IMR-90 (cell line): Measurements from ENCODE around the gene CDHR3. TPM values are rescaled to one million over a fixed set of nuclear protein-coding genes. Genes with fewer than 3 reads are reported as not detected.

Experiments
- ATAC-seq: fragments of 200-7000 bp; cut with Tn5 transposase; 2 replicates; pipeline ENCODE4 v1.9.1; 2020; ENCODE audit warnings: low read depth, mild to moderate bottlenecking, moderate library complexity
- BruUV-seq: library from RNA; stranded (reverse); fragments of 400-500 nt; replicated peaks from 2 replicates; lab custom pipeline; 2021; lab: Mats Ljungman, UMichigan
- CTCF ChIA-PET: fragments of 300-600 bp; formaldehyde crosslinking; extraction: SDS; loops from one replicate; lab custom pipeline; 2021; ENCODE audit warnings: antibody characterized with exemption; lab: Yijun Ruan, JAX
- POLR2A ChIA-PET: fragments of 300-600 bp; sonication (Branson Sonifier 250); formaldehyde crosslinking; loops from one replicate; lab custom pipeline; 2022; ENCODE audit warnings: antibody characterized with exemption; ENCODE audit not compliant: unreplicated experiment; lab: Charles Lee
- DNase-seq: peaks from one replicate; pipeline ENCODE4 v3.0.0; 2013
- H2AFZ ChIP-seq: replicated peaks from 2 replicates; pipeline ENCODE3; 2013; ENCODE audit warnings: low read length, mild to moderate bottlenecking; ENCODE audit not compliant: poor library complexity
- H2AK5ac ChIP-seq: 2 replicates; pipeline ENCODE4 v1.6.1; 2013; ENCODE audit warnings: low read depth, low read length, inconsistent platforms
- H2AK9ac ChIP-seq: replicated peaks from 2 replicates; pipeline ENCODE3; 2013; ENCODE audit warnings: mild to moderate bottlenecking, low read depth, low read length, moderate library complexity; ENCODE audit not compliant: poor library complexity
- H2BK120ac ChIP-seq: 2 replicates; pipeline ENCODE4 v1.6.1; 2013; ENCODE audit warnings: low read depth, low read length, inconsistent platforms
- H2BK15ac ChIP-seq: 3 replicates; pipeline ENCODE4 v1.6.1; 2013; ENCODE audit warnings: low read depth, low read length, inconsistent platforms
- H2BK20ac ChIP-seq: 2 replicates; pipeline ENCODE4 v1.6.1; 2013; ENCODE audit warnings: low read depth, mild to moderate bottlenecking, inconsistent platforms, low read length, moderate library complexity
- H2BK5ac ChIP-seq: 2 replicates; pipeline ENCODE4 v1.6.1; 2013; ENCODE audit warnings: mild to moderate bottlenecking, low read depth, low read length, inconsistent platforms; ENCODE audit not compliant: poor library complexity, severe bottlenecking
- H3K14ac ChIP-seq: replicated peaks from 2 replicates; pipeline ENCODE4 v1.6.1; 2013; ENCODE audit warnings: low read depth, low read length, inconsistent platforms
- H3K18ac ChIP-seq: 2 replicates; pipeline ENCODE4 v1.6.1; 2013; ENCODE audit warnings: low read depth, low read length, control low read depth
- H3K23ac ChIP-seq: 2 replicates; pipeline ENCODE4 v1.6.1; 2013; ENCODE audit warnings: low read depth, low read length, inconsistent platforms
- H3K27ac ChIP-seq: 2 replicates; pipeline ENCODE4 v1.5.1; 2013; ENCODE audit warnings: mild to moderate bottlenecking, control low read depth, low read length; ENCODE audit not compliant: insufficient read depth
- H3K27me3 ChIP-seq: 2 replicates; pipeline ENCODE4 v1.6.1; 2013; ENCODE audit warnings: low read length; ENCODE audit not compliant: control insufficient read depth, insufficient read depth
- H3K36me3 ChIP-seq: 2 replicates; pipeline ENCODE4 v1.6.1; 2013; ENCODE audit warnings: low read length, mixed read lengths; ENCODE audit not compliant: control insufficient read depth, insufficient read depth
- H3K4ac ChIP-seq: 2 replicates; pipeline ENCODE4 v1.6.1; 2013; ENCODE audit warnings: low read depth, low read length, inconsistent platforms
- H3K4me1 ChIP-seq: 2 replicates; pipeline ENCODE4 v1.6.1; 2013; ENCODE audit warnings: low read length, mixed read lengths; ENCODE audit not compliant: control insufficient read depth, insufficient read depth
- H3K4me2 ChIP-seq: 2 replicates; pipeline ENCODE4 v1.6.1; 2013; ENCODE audit warnings: low read depth, mild to moderate bottlenecking, control low read depth, low read length, moderate library complexity
- H3K4me3 ChIP-seq: 2 replicates; pipeline ENCODE4 v1.5.1; 2013; ENCODE audit warnings: low read depth, mild to moderate bottlenecking, control low read depth, low read length, moderate library complexity; ENCODE audit not compliant: insufficient read depth
- H3K56ac ChIP-seq: 2 replicates; pipeline ENCODE4 v1.6.1; 2013; ENCODE audit warnings: low read length, inconsistent platforms; ENCODE audit not compliant: insufficient read depth; ENCODE audit errors: extremely low read depth
- H3K79me1 ChIP-seq, 2 experiments: 2 replicates each; pipeline ENCODE4 v1.6.1; 2013; ENCODE audit warnings: low read length in 2 of 2, inconsistent platforms in 1 of 2, low read depth in 1 of 2
- H3K9ac ChIP-seq: 2 replicates; pipeline ENCODE4 v1.6.1; 2013; ENCODE audit warnings: low read depth, low read length, control low read depth
- H3K9me1 ChIP-seq: 2 replicates; pipeline ENCODE4 v1.6.1; 2013; ENCODE audit warnings: low read length, inconsistent platforms; ENCODE audit not compliant: insufficient read depth
- H3K9me3 ChIP-seq: 2 replicates; pipeline ENCODE4 v1.6.1; 2013; ENCODE audit warnings: low read length; ENCODE audit not compliant: control insufficient read depth, insufficient read depth
- H4K20me1 ChIP-seq: 2 replicates; pipeline ENCODE4 v1.6.1; 2013; ENCODE audit warnings: low read length, inconsistent platforms; ENCODE audit not compliant: insufficient read depth
- H4K5ac ChIP-seq: 2 replicates; pipeline ENCODE4 v1.6.1; 2013; ENCODE audit warnings: mild to moderate bottlenecking, low read depth, low read length, control low read depth
- H4K8ac ChIP-seq, 2 experiments: 2 replicates each; pipeline ENCODE4 v1.6.1; 2013; ENCODE audit warnings: low read depth in 2 of 2, low read length in 2 of 2, control low read depth in 1 of 2, inconsistent platforms in 1 of 2
- H4K91ac ChIP-seq: 2 replicates; pipeline ENCODE4 v1.6.1; 2013; ENCODE audit warnings: low read depth, low read length, inconsistent platforms; ENCODE audit not compliant: insufficient read depth
- CEBPB ChIP-seq: IDR thresholded peaks from 2 replicates; pipeline ENCODE4 v1.6.1; 2012; ENCODE audit warnings: low read depth, low read length, improper control_type of control experiment
- CHD1 ChIP-seq: IDR thresholded peaks from 2 replicates; pipeline ENCODE4 v1.6.1; 2012; ENCODE audit warnings: low read depth, low read length, improper control_type of control experiment
- MXI1 ChIP-seq: IDR thresholded peaks from 2 replicates; pipeline ENCODE4 v1.6.1; 2012; ENCODE audit warnings: low read depth, mild to moderate bottlenecking, low read length, moderate library complexity, borderline replicate concordance
- POLR2A ChIP-seq: IDR thresholded peaks from 2 replicates; pipeline ENCODE4 v1.6.1; 2012; ENCODE audit warnings: mild to moderate bottlenecking, low read depth, low read length
- RFX5 ChIP-seq: IDR thresholded peaks from 2 replicates; pipeline ENCODE4 v1.8.0; 2012; ENCODE audit warnings: low read depth, mild to moderate bottlenecking, low read length, moderate library complexity
- WGBS, 2 experiments: methylation state at CpG; one replicate each; pipeline versions ENCODE4 v1.1.5 to v1.1.7; 2013; ENCODE audit warnings: missing lambda C conversion rate in 2 of 2; ENCODE audit not compliant: insufficient read length in 1 of 2; ENCODE audit errors: extremely low coverage in 2 of 2; 5-methylcytosine and 5-hydroxymethylcytosine counted together
- dilution Hi-C: fragments of 300-500 bp; cut with HindIII; formaldehyde crosslinking; loops from one replicate; pipeline ENCODE4 v1.14.3; 2018; ENCODE audit warnings: low sequenced_read_pairs; ENCODE audit not compliant: unreplicated experiment
- in situ Hi-C: fragments of 300-500 bp; cut with MboI; formaldehyde crosslinking; loops from 3 replicates; pipeline ENCODE4 v1.14.3; 2019; ENCODE audit warnings: low sequenced_read_pairs, inconsistent platforms, mixed read lengths
- intact Hi-C: fragments of 100-400 bp; cut with micrococcal nuclease; formaldehyde crosslinking; loops from 2 replicates; pipeline ENCODE4 v1.10.0; 2022
- polyA plus RNA-seq, 3 experiments: library from polyadenylated mRNA; depleted of rRNA; stranded (reverse); fragments of >200 nt; gene quantifications; 2 replicates each; pipeline ENCODE4 v1.2.3, GENCODE V29; 2012; ENCODE audit warnings: low replicate concordance in 1 of 3
- total RNA-seq: library from RNA; depleted of rRNA; stranded (reverse); fragments of >200 nt; gene quantifications from 2 replicates; pipeline ENCODE4 v1.2.3, GENCODE V29; 2012
- TF ChIP-seq, protein P1 (sequence below): fragments of 150-350 bp; IDR thresholded peaks from 2 replicates; pipeline ENCODE4 v1.6.1; 2017; ENCODE audit warnings: mild to moderate bottlenecking, antibody characterized with exemption, low read length, low read depth
- TF ChIP-seq, protein P2 (sequence below): conservative IDR thresholded peaks from 2 replicates; pipeline ENCODE4 v1.5.1; 2012; ENCODE audit warnings: mild to moderate bottlenecking, low read depth, low read length, improper control_type of control experiment

Gene CDHR3
- total and polyA plus RNA-seq, 2 of the 4 experiments (the other 2 are of a cell fraction) = 0.96 to 1.6 TPM

DNA sequence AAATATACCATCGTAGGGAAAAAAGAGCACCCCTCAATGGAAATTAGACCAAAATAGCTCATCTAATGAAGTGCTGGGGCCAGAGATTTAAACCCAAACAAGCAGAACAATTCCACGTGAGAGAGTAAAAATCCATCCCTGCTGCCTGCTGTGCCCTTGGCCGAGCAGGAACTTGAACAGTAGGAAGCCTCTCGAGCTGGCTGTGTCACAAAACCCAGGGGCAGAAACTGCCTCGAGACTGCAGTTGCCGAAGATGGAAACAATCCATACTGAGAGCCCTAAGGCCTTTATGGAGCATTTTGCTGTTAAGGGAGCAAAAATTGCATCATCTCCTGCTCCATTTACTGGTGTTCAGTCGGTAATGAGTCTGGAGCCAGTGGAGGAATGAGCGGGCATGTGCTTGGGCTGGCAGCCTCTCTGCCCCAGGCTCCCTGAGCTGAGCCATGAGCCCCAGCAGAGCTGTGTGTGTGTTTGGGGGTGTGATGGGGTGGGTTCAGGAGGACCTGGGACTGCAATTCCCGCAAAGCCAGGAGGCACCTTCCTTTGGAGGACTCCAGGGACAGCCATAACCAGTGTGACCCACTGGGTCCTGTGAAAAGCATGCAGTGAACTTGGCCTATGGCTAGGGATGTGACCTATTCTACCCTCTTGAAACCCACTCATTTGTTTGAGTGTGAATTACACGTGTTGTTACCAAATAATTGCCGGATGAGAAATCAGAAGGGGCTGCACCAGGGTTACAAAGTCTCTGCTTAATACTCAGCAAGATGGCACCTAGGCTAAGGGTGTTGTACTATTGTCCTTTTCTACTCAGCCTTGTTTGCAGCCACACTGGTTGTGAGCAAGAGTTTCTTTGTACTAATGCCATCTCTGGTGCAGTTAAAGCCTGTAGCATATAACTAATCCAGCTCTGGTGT is 58.3 kb downstream of the CDHR3 start:
- Histone ChIP-seq H2AFZ (peak overlapping the region; percentile 83), H3K18ac (peak overlapping the region; percentile 59), H3K56ac (no peak overlapping the region), H4K8ac (peak overlapping the region; percentile 86 to 88), H4K5ac (peak overlapping the region; percentile 62), H2AK9ac (peak overlapping the region; percentile 76), H3K4ac (peak overlapping the region; percentile 74), H3K27me3 (no peaks in the 10 kb centered on the region), H3K27ac (peak overlapping the region; percentile 53; the same call in 1 of the 2 replicates), H2AK5ac (peak overlapping the region; percentile 81; the same call in 1 of the 2 replicates), H2BK120ac (peak overlapping the region; percentile 86), H3K4me2 (no peak overlapping the region), H2BK20ac (peak overlapping the region; percentile 75), H2BK5ac (peak overlapping the region; percentile 3), H3K9me1 (peaks cover 9% of the 10 kb centered on the region; the same call in 1 of the 2 replicates), H3K4me1 (peaks cover 13% of the 10 kb centered on the region), H3K9ac (no peak overlapping the region), H3K4me3 (no peak overlapping the region), H3K23ac (peak overlapping the region; percentile 26; the same call in 1 of the 2 replicates), H3K79me1 (no peaks in the 10 kb centered on the region), H4K20me1 (no peaks in the 10 kb centered on the region), H3K14ac (peak overlapping the region; percentile 76), H3K36me3 (no peaks in the 10 kb centered on the region), H4K91ac (peak overlapping the region; percentile 86), H3K9me3 (no peaks in the 10 kb centered on the region), H2BK15ac (peak overlapping the region; percentile 79; the same call in 2 of the 3 replicates)
- DNase-seq (peak; percentile 27), ATAC-seq (peak; percentile 59)
- WGBS, 2 experiments = 20% methylated on average over 2 of the region's 11 CpGs; no CpG with 5 or more reads in 1 of the 2 experiments
- dilution Hi-C loops (no loop called here), intact Hi-C loops (no loop called here), in situ Hi-C loops (no loop called here)
- no TSS peak for BruUV-seq
- POLR2A ChIA-PET = no interaction called here
- TF ChIP-seq CHD1 = no peak
- TF ChIP-seq RFX5 = no peak
- TF ChIP-seq, protein P1, sequence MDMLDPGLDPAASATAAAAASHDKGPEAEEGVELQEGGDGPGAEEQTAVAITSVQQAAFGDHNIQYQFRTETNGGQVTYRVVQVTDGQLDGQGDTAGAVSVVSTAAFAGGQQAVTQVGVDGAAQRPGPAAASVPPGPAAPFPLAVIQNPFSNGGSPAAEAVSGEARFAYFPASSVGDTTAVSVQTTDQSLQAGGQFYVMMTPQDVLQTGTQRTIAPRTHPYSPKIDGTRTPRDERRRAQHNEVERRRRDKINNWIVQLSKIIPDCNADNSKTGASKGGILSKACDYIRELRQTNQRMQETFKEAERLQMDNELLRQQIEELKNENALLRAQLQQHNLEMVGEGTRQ = no peak
- no peak for TF ChIP-seq MXI1
- peak; percentile 78 for TF ChIP-seq CEBPB
- TF ChIP-seq POLR2A = no peak
- TF ChIP-seq, protein P2, sequence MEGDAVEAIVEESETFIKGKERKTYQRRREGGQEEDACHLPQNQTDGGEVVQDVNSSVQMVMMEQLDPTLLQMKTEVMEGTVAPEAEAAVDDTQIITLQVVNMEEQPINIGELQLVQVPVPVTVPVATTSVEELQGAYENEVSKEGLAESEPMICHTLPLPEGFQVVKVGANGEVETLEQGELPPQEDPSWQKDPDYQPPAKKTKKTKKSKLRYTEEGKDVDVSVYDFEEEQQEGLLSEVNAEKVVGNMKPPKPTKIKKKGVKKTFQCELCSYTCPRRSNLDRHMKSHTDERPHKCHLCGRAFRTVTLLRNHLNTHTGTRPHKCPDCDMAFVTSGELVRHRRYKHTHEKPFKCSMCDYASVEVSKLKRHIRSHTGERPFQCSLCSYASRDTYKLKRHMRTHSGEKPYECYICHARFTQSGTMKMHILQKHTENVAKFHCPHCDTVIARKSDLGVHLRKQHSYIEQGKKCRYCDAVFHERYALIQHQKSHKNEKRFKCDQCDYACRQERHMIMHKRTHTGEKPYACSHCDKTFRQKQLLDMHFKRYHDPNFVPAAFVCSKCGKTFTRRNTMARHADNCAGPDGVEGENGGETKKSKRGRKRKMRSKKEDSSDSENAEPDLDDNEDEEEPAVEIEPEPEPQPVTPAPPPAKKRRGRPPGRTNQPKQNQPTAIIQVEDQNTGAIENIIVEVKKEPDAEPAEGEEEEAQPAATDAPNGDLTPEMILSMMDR = no peak
- CTCF ChIA-PET = interaction anchor here (0.6 to 1.4 kb wide), 2 partner anchors 256 to 261 kb away, joined by 3 to 7 read pairs; no protein-coding TSS in a partner anchor
